OCI-M1 (cell line): ENCODE results near the gene PADI1.

Source experiments
- DNase-seq: peaks from one replicate; lab custom pipeline; 2025; lab: John Stamatoyannopoulos, UW

The PADI1 gene

GRCh38 chr1:17244821-17245740, 40.2 kb downstream of the PADI1 start:
- DNase-seq, result no peak

- no peak for DNase-seq
Measured at GRCh38 chr1:17245816-17246325, 40.9 kb downstream of the PADI1 start.

- DNase-seq, result no peak
Measured at GRCh38 chr1:17246971-17247370, 42.0 kb downstream of the PADI1 start.

GRCh38 chr1:17248781-17249180, 43.9 kb downstream of the PADI1 start, which contains the start of gene PADI3:
Gene PADI3, plus strand, starts transcription at chr1:17249098. Its CDS starts 40 bp downstream, at chr1:17249138.
- no peak for DNase-seq

GRCh38 chr1:17250601-17251000, 45.7 kb downstream of the PADI1 start:
- DNase-seq, result no peak

- DNase-seq, result no peak
Measured at GRCh38 chr1:17251246-17251645, 46.3 kb downstream of the PADI1 start.

- DNase-seq, result no peak
Measured at GRCh38 chr1:17251701-17252376, 46.9 kb downstream of the PADI1 start.

GRCh38 chr1:17255336-17255735, 50.4 kb downstream of the PADI1 start:
- DNase-seq, result no peak

GRCh38 chr1:17258116-17258757, 53.3 kb downstream of the PADI1 start:
- DNase-seq, result no peak

- DNase-seq, result no peak
Measured at GRCh38 chr1:17258758-17259130, 53.8 kb downstream of the PADI1 start.

- no peak for DNase-seq
Measured at GRCh38 chr1:17259233-17259873, 54.4 kb downstream of the PADI1 start.

GRCh38 chr1:17260264-17260663, 55.3 kb downstream of the PADI1 start:
- no peak for DNase-seq

GRCh38 chr1:17260738-17261137, 55.8 kb downstream of the PADI1 start:
- DNase-seq, result no peak

GRCh38 chr1:17263936-17264335, 59.0 kb downstream of the PADI1 start:
- DNase-seq, result no peak

- DNase-seq, result no peak
Measured at GRCh38 chr1:17264470-17264869, 59.5 kb downstream of the PADI1 start.

GRCh38 chr1:17265162-17265561, 60.2 kb downstream of the PADI1 start:
- DNase-seq, result no peak

GRCh38 chr1:17265950-17266349, 61.0 kb downstream of the PADI1 start:
- no peak for DNase-seq

GRCh38 chr1:17270891-17271765, 66.2 kb downstream of the PADI1 start:
- no peak for DNase-seq

GRCh38 chr1:17272066-17272465, 67.1 kb downstream of the PADI1 start:
- DNase-seq, result no peak

GRCh38 chr1:17272646-17273045, 67.7 kb downstream of the PADI1 start:
- DNase-seq, result no peak

- DNase-seq, result no peak
Measured at GRCh38 chr1:17273096-17273495, 68.2 kb downstream of the PADI1 start.
